ENCODE data around the gene IREB2. TPM values are rescaled to one million over a fixed set of nuclear protein-coding genes. Genes with fewer than 3 reads are reported as not detected.

IREB2 gene
- total RNA-seq, 1 donor from 2014 or later, result 69.2 TPM

DNA sequence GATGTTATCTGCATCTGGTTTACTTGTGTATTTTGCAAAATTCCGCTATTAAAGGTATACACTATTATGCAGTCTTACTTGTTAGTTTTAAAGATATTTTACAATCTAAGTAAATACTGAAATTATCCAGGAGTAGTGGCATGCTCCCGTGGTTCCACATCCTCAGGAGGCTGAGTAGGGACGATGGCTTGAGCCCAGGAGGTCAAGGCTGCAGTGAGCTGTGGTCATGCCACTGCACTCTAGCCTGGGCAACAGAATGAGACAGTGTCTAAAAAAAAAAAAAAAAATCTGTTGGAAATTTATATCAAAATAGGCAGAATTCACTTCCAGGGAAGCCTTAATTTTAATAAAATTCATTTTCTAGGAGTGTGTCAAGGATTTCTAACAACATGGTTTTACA, 41.6 kb downstream of the IREB2 start:
- Histone ChIP-seq H3K79me2 (ENCODE audit: insufficient read depth, low read length) (no peaks in the 10 kb centered on the region), H3K36me3 (ENCODE audit: insufficient read depth, low read length) (peaks cover 51% of the 10 kb centered on the region), H2AFZ (ENCODE audit: low read depth, low read length) (no peak overlapping the region), H4K20me1 (ENCODE audit: insufficient read depth, low read length) (peaks cover 12% of the 10 kb centered on the region), H3K4me1 (ENCODE audit: insufficient read depth, low read length) (no peaks in the 10 kb centered on the region), H3K9ac (ENCODE audit: low read length) (no peak overlapping the region), H3K4me3 (ENCODE audit: insufficient read depth, low read depth, low read length) (no peak overlapping the region), H3K4me2 (ENCODE audit: low read length) (no peak overlapping the region), H3K9me3 (ENCODE audit: insufficient read depth, low read depth, low read length) (no peaks in the 10 kb centered on the region), H3K27me3 (ENCODE audit: insufficient read depth, low read length) (no peaks in the 10 kb centered on the region), H3K27ac (ENCODE audit: low read depth, low read length) (no peak overlapping the region)
- Mint-ChIP-seq H3K4me1 (ENCODE audit: low read depth, unreplicated experiment) (peaks cover 1% of the 10 kb centered on the region), H3K27ac (ENCODE audit: unreplicated experiment) (no peak overlapping the region), H3K9me3 (ENCODE audit: unreplicated experiment) (no peaks in the 10 kb centered on the region), H3K4me3 (ENCODE audit: unreplicated experiment) (no peak overlapping the region), H3K27me3 (ENCODE audit: low read depth, unreplicated experiment) (no peaks in the 10 kb centered on the region), H3K36me3 (ENCODE audit: low read depth, unreplicated experiment) (peaks cover 14% of the 10 kb centered on the region)
- no peak for FAIRE-seq
- DNase-seq (ENCODE audit: low read depth), result no peak
- TF ChIP-seq, protein P1, sequence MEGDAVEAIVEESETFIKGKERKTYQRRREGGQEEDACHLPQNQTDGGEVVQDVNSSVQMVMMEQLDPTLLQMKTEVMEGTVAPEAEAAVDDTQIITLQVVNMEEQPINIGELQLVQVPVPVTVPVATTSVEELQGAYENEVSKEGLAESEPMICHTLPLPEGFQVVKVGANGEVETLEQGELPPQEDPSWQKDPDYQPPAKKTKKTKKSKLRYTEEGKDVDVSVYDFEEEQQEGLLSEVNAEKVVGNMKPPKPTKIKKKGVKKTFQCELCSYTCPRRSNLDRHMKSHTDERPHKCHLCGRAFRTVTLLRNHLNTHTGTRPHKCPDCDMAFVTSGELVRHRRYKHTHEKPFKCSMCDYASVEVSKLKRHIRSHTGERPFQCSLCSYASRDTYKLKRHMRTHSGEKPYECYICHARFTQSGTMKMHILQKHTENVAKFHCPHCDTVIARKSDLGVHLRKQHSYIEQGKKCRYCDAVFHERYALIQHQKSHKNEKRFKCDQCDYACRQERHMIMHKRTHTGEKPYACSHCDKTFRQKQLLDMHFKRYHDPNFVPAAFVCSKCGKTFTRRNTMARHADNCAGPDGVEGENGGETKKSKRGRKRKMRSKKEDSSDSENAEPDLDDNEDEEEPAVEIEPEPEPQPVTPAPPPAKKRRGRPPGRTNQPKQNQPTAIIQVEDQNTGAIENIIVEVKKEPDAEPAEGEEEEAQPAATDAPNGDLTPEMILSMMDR (IDR thresholded peaks at IDR 0.05; ENCODE audit: insufficient read depth, low read depth, low read length), result no peak
- TF ChIP-seq EZH2 (IDR thresholded peaks at IDR 0.05; ENCODE audit: insufficient read depth, low read length), result no peak

DNA sequence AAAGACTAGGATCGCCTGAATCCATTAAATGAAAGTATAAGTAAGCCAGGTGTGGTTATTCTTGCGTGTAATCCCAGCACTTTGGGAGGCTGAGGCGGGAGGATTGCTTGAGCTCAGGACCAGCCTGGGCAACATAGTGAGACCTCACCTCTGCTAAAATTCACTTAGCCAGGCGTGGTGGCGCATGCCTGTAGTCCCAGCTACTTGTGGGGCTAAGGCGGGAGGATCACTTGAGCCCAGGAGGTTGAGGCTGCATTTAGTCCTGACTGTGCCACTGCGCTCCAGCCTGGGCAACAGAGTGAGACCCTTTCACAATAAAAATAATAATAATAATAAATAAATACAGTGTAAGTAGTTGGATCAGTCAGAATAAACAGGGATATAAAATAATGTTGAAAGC, 43.9 kb downstream of the IREB2 start:
- TF ChIP-seq, protein P1 (IDR thresholded peaks at IDR 0.05; ENCODE audit: insufficient read depth, low read depth, low read length), result no peak
- no peak for TF ChIP-seq EZH2 (IDR thresholded peaks at IDR 0.05; ENCODE audit: insufficient read depth, low read length)
- H3K79me2 ChIP-seq (ENCODE audit: insufficient read depth, low read length), result no peaks in the 10 kb centered on the region
- no peak overlapping the region for H2AFZ ChIP-seq (ENCODE audit: low read depth, low read length)
- H3K9me3 ChIP-seq (ENCODE audit: insufficient read depth, low read depth, low read length), result no peaks in the 10 kb centered on the region
- no peak for FAIRE-seq
- H3K4me2 ChIP-seq (ENCODE audit: low read length), result no peak overlapping the region
- no peaks in the 10 kb centered on the region for H3K27me3 ChIP-seq (ENCODE audit: insufficient read depth, low read length)
- no peaks in the 10 kb centered on the region for H3K4me1 ChIP-seq (ENCODE audit: insufficient read depth, low read length)
- H3K9ac ChIP-seq (ENCODE audit: low read length), result no peak overlapping the region
- H3K27ac ChIP-seq (ENCODE audit: low read depth, low read length), result no peak overlapping the region
- H4K20me1 ChIP-seq (ENCODE audit: insufficient read depth, low read length), result peaks cover 14% of the 10 kb centered on the region
- no peak overlapping the region for H3K4me3 ChIP-seq (ENCODE audit: insufficient read depth, low read depth, low read length)
- peaks cover 56% of the 10 kb centered on the region for H3K36me3 ChIP-seq (ENCODE audit: insufficient read depth, low read length)
- H3K27ac Mint-ChIP-seq (ENCODE audit: unreplicated experiment), result no peak overlapping the region
- peaks cover 1% of the 10 kb centered on the region for H3K4me1 Mint-ChIP-seq (ENCODE audit: low read depth, unreplicated experiment)
- DNase-seq (ENCODE audit: low read depth), result no peak
- peaks cover 14% of the 10 kb centered on the region for H3K36me3 Mint-ChIP-seq (ENCODE audit: low read depth, unreplicated experiment)
- H3K4me3 Mint-ChIP-seq (ENCODE audit: unreplicated experiment), result no peak overlapping the region
- H3K9me3 Mint-ChIP-seq (ENCODE audit: unreplicated experiment), result no peaks in the 10 kb centered on the region
- no peaks in the 10 kb centered on the region for H3K27me3 Mint-ChIP-seq (ENCODE audit: low read depth, unreplicated experiment)

DNA sequence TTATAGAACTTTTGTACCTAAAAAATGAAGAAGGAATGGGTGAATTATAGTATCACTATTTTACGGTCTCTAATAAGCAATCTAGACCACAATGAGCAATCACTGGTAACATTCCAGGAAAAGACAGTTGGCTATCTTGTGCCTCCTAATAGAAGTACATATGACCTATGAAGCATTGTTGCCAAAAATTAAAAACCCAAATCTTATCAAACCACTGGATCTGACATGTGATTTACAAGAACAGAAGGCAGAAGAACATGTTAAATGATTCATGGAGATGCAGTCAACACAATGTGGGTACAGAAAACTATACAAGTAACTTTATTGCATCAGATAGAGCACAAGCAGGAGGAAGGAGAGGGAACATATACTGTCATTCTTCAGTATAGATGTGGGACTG, 54.9 kb downstream of the IREB2 start:
- TF ChIP-seq, protein P1 (IDR thresholded peaks at IDR 0.05; ENCODE audit: insufficient read depth, low read depth, low read length), result no peak
- TF ChIP-seq EZH2 (IDR thresholded peaks at IDR 0.05; ENCODE audit: insufficient read depth, low read length), result no peak
- Histone ChIP-seq H3K4me1 (ENCODE audit: insufficient read depth, low read length) (no peaks in the 10 kb centered on the region), H2AFZ (ENCODE audit: low read depth, low read length) (no peak overlapping the region), H3K27ac (ENCODE audit: low read depth, low read length) (no peak overlapping the region), H4K20me1 (ENCODE audit: insufficient read depth, low read length) (no peaks in the 10 kb centered on the region), H3K9ac (ENCODE audit: low read length) (no peak overlapping the region), H3K9me3 (ENCODE audit: insufficient read depth, low read depth, low read length) (no peaks in the 10 kb centered on the region), H3K27me3 (ENCODE audit: insufficient read depth, low read length) (no peaks in the 10 kb centered on the region), H3K4me2 (ENCODE audit: low read length) (no peak overlapping the region), H3K36me3 (ENCODE audit: insufficient read depth, low read length) (peaks cover 56% of the 10 kb centered on the region), H3K4me3 (ENCODE audit: insufficient read depth, low read depth, low read length) (no peak overlapping the region), H3K79me2 (ENCODE audit: insufficient read depth, low read length) (no peaks in the 10 kb centered on the region)
- no peak overlapping the region for H3K27ac Mint-ChIP-seq (ENCODE audit: unreplicated experiment)
- H3K4me1 Mint-ChIP-seq (ENCODE audit: low read depth, unreplicated experiment), result peaks cover 4% of the 10 kb centered on the region
- no peak for FAIRE-seq
- peaks cover 10% of the 10 kb centered on the region for H3K36me3 Mint-ChIP-seq (ENCODE audit: low read depth, unreplicated experiment)
- peak; percentile 52 for DNase-seq (ENCODE audit: low read depth)
- no peak overlapping the region for H3K4me3 Mint-ChIP-seq (ENCODE audit: unreplicated experiment)
- H3K9me3 Mint-ChIP-seq (ENCODE audit: unreplicated experiment), result no peaks in the 10 kb centered on the region
- H3K27me3 Mint-ChIP-seq (ENCODE audit: low read depth, unreplicated experiment), result no peaks in the 10 kb centered on the region

All from astrocyte (in vitro differentiated cells and primary cell).